ENCODE results near the gene CTSE.

DNA sequence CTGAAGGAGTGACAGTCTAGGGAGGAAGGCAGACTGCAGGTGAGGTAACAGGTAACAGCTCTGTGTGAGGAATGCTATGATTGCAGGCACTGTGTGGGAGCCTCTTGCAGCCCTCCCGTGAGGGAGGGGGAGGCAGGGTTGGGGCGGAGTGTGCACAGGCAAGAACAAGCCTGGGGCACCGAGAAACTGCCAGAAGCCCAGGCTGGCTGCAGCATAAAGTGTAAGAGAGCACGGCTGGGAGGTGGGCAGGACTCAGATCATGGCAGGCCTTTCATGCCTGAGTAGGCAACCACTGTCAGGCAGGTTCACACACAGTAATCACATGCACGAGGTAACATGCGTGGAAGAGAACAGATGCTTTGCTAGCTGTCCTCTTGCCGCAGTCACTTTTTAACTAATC, 17.9 kb upstream of the CTSE start:
- no peak for TF ChIP-seq CREB1 (IDR thresholded peaks at IDR 0.05)
- TF ChIP-seq CREB1 (CRISPR knock-in tag; IDR thresholded peaks at IDR 0.05): no peak
- no peak for TF ChIP-seq HCFC1 (IDR thresholded peaks at IDR 0.05; ENCODE audit: low read depth, low read length)
- TF ChIP-seq, protein P1, sequence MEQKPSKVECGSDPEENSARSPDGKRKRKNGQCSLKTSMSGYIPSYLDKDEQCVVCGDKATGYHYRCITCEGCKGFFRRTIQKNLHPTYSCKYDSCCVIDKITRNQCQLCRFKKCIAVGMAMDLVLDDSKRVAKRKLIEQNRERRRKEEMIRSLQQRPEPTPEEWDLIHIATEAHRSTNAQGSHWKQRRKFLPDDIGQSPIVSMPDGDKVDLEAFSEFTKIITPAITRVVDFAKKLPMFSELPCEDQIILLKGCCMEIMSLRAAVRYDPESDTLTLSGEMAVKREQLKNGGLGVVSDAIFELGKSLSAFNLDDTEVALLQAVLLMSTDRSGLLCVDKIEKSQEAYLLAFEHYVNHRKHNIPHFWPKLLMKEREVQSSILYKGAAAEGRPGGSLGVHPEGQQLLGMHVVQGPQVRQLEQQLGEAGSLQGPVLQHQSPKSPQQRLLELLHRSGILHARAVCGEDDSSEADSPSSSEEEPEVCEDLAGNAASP (IDR thresholded peaks at IDR 0.05): no peak
